Effector memory CD4-positive, alpha-beta T cell (primary cell): ENCODE measurements around the gene GTPBP1.

Experiments used
- DNase-seq, 3 donors: peaks; one replicate each; pipeline ENCODE4 v3.0.0-alpha.2; 2020
- H3K27ac ChIP-seq: 2 replicates; pipeline ENCODE4 v1.7.0; 2013; ENCODE audit warnings: mild to moderate bottlenecking, low read length, moderate library complexity; ENCODE audit not compliant: insufficient read depth, poor library complexity, severe bottlenecking
- H3K27me3 ChIP-seq: replicated peaks from 2 replicates; pipeline ENCODE4 v1.7.0; 2013; ENCODE audit warnings: mild to moderate bottlenecking, low read length; ENCODE audit not compliant: insufficient read depth, control insufficient read depth, poor library complexity, severe bottlenecking
- H3K36me3 ChIP-seq: 2 replicates; pipeline ENCODE4 v1.7.0; 2013; ENCODE audit warnings: mild to moderate bottlenecking, low read length, moderate library complexity; ENCODE audit not compliant: control insufficient read depth, insufficient read depth
- H3K4me1 ChIP-seq: 2 replicates; pipeline ENCODE4 v1.7.0; 2013; ENCODE audit warnings: low read length, mild to moderate bottlenecking; ENCODE audit not compliant: control insufficient read depth, insufficient read depth, poor library complexity, severe bottlenecking
- H3K4me3 ChIP-seq: 2 replicates; pipeline ENCODE4 v1.7.0; 2013; ENCODE audit warnings: low read length, low read depth, mild to moderate bottlenecking; ENCODE audit not compliant: insufficient read depth, poor library complexity, severe bottlenecking
- H3K9me3 ChIP-seq: 2 replicates; pipeline ENCODE4 v1.7.0; 2013; ENCODE audit warnings: mild to moderate bottlenecking, low read length, moderate library complexity; ENCODE audit not compliant: control insufficient read depth

GTPBP1 gene

GRCh38 chr22:38740116-38740723 is 34.5 kb downstream of the GTPBP1 start:
- no peak for DNase-seq
- H3K27me3 ChIP-seq: no peaks in the 10 kb centered on the region
- no peaks in the 10 kb centered on the region for H3K9me3 ChIP-seq
- H3K27ac ChIP-seq: no peak overlapping the region
- H3K4me1 ChIP-seq: peaks cover 26% of the 10 kb centered on the region
- peaks cover 99% of the 10 kb centered on the region for H3K36me3 ChIP-seq
- H3K4me3 ChIP-seq: no peak overlapping the region

GRCh38 chr22:38740754-38741153 is 35.0 kb downstream of the GTPBP1 start:
- Histone ChIP-seq H3K4me1 (peaks cover 29% of the 10 kb centered on the region), H3K9me3 (no peaks in the 10 kb centered on the region), H3K27me3 (no peaks in the 10 kb centered on the region), H3K27ac (peak overlapping the region; percentile 3), H3K36me3 (peaks cover 99% of the 10 kb centered on the region), H3K4me3 (no peak overlapping the region)
- no peak for DNase-seq

DNA sequence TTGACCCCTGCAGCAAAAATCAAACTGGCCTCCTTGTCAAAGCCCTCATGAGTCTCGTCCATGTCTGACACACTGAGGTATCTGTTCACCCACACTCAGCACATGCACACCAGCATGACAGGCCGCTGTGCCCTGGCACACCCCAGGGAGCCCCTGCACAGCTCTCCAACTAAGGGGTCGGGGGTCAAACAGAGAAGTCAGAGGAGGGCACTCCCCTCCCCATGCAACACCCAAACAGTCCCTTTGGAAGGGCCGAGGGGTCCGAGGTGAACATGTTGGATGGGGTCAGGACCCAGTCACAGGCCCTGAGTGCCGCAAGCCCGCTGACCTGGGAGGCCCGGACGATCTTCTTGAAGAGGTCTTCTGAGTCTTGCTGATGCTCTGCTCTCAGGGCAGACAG is 35.4 kb downstream of the GTPBP1 start:
- no peaks in the 10 kb centered on the region for H3K27me3 ChIP-seq
- peaks cover 29% of the 10 kb centered on the region for H3K4me1 ChIP-seq
- DNase-seq: no peak
- peak overlapping the region; percentile 3 for H3K27ac ChIP-seq
- H3K36me3 ChIP-seq: peaks cover 99% of the 10 kb centered on the region
- no peaks in the 10 kb centered on the region for H3K9me3 ChIP-seq
- no peak overlapping the region for H3K4me3 ChIP-seq

- H3K4me1 ChIP-seq: peaks cover 29% of the 10 kb centered on the region
Observed at GRCh38 chr22:38741576-38741975, 35.8 kb downstream of the GTPBP1 start.

GRCh38 chr22:38742176-38742942 is 36.6 kb downstream of the GTPBP1 start:
- H3K4me1 ChIP-seq: peaks cover 27% of the 10 kb centered on the region

More at GRCh38 chr22:38741576-38741975, 35.8 kb downstream of the GTPBP1 start:
- H3K27me3 ChIP-seq: no peaks in the 10 kb centered on the region
- H3K27ac ChIP-seq: peak overlapping the region; percentile 1
- no peak overlapping the region for H3K4me3 ChIP-seq
- DNase-seq: no peak
- peaks cover 99% of the 10 kb centered on the region for H3K36me3 ChIP-seq
- H3K9me3 ChIP-seq: no peaks in the 10 kb centered on the region

GRCh38 chr22:38744981-38745380 is 39.2 kb downstream of the GTPBP1 start:
- no peak for DNase-seq
- H3K27me3 ChIP-seq: no peaks in the 10 kb centered on the region
- H3K27ac ChIP-seq: peak overlapping the region; percentile 8
- H3K4me3 ChIP-seq: no peak overlapping the region
- peaks cover 99% of the 10 kb centered on the region for H3K36me3 ChIP-seq
- H3K9me3 ChIP-seq: no peaks in the 10 kb centered on the region
- H3K4me1 ChIP-seq: peaks cover 22% of the 10 kb centered on the region

More at GRCh38 chr22:38742176-38742942, 36.6 kb downstream of the GTPBP1 start:
- Histone ChIP-seq H3K4me3 (no peak overlapping the region), H3K36me3 (peaks cover 99% of the 10 kb centered on the region), H3K9me3 (no peaks in the 10 kb centered on the region), H3K27me3 (no peaks in the 10 kb centered on the region), H3K27ac (peak overlapping the region; percentile 21)
- DNase-seq: no peak

DNA sequence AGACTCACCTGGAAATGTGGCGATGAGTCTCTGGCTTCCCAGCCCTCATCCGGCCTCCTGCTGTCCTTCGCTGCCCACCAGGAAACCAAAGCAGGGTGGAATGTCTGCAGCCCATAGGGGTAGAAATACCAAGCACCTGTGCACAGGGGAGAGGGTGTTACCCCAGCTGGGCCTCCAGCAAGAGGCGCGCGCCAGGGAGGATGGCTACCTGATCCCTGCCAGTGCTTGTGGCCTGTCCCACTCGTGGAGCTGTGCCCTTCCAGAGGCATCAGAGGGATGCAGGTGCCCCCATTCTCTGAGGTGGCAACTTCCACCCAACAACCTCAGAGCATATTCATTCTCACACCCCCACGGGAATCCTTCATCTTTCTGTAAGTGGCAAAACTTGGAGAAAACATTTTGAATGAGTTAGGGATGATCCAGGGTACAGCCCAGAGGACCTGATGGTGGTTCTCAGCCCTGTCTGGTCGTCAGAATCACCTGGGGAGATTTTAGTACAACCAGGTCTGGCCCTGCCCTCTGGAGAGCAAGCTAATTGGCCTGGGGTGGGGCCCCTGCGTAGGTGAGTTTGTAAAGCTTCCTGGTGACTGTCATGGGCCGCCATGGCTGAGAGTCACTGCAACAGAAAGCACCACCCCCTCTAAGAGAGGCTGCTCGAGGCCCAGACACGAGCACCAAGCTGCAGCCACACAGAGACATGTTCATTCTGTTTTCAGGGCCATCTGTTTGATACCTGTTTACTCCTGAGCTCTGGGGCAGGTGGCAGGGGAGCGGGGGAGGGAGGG is 40.1 kb downstream of the GTPBP1 start:
- no peak for DNase-seq
- Histone ChIP-seq H3K4me3 (no peak overlapping the region), H3K27me3 (no peaks in the 10 kb centered on the region), H3K4me1 (peaks cover 26% of the 10 kb centered on the region), H3K27ac (no peak overlapping the region), H3K36me3 (peaks cover 99% of the 10 kb centered on the region), H3K9me3 (no peaks in the 10 kb centered on the region)

DNA sequence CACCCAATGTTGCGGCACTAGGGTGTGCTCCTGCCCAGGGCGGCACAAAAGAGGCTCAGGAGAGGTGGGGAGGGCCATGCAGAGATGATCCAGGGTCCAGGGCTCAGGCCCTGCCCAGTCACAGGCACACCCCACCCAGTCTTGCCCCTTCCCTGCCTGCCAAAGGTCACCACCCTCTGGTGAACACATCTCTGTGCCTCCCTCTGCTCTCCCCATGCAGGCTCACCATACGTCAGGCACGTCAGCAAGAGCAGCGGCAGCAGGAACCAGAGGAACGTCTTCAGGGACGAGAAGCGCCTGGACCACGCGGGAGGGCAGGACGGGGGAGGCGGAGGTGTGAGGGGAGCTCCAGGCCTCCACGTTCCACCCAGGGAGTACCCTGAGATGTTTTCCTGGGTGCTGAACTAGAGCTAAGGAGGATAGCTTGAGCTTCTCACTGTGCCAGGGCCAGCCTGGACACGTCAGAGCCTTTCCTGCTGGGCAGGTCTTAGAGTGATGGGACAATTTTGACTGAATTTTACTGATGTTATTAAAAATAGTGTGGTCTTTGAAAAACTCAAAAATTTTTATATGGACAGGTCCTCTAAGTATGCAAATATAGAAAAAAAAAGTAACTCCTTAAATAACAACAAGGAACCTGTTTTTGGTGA is 42.9 kb downstream of the GTPBP1 start:
- Histone ChIP-seq H3K36me3 (peaks cover 89% of the 10 kb centered on the region), H3K9me3 (no peaks in the 10 kb centered on the region), H3K27me3 (no peaks in the 10 kb centered on the region), H3K4me3 (no peak overlapping the region), H3K27ac (peak overlapping the region; percentile 3), H3K4me1 (peaks cover 41% of the 10 kb centered on the region)
- DNase-seq: no peak

DNA sequence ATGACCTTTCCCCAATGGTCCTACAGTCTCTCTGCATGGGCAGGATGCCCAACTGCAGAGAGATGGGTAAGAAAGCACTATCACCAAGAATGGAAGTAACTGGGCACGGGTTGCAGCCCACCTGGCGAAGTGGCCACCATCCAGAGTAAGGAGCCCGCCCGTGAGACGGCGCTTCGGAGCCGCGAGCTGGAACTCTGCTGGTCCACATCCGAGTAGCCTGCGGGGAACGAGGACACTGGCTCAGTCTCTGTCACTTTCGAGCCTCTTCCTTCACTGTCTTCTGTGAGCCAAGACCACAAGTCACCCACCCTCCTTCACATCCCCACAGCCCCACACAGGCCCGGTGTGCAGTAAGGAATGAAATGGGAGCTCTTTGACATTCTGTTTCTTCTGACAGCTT is 44.4 kb downstream of the GTPBP1 start:
- H3K36me3 ChIP-seq: peaks cover 78% of the 10 kb centered on the region
- no peak overlapping the region for H3K4me3 ChIP-seq
- no peak for DNase-seq
- H3K27ac ChIP-seq: peak overlapping the region; percentile 84
- H3K9me3 ChIP-seq: no peaks in the 10 kb centered on the region
- H3K4me1 ChIP-seq: peaks cover 43% of the 10 kb centered on the region
- H3K27me3 ChIP-seq: no peaks in the 10 kb centered on the region
